HG03575 (cell line): ENCODE data around the gene IFI44.

Source experiments
- ATAC-seq: cut with Tn5 transposase; IDR thresholded peaks from one replicate; pipeline ENCODE4 v1.9.1; 2021; ENCODE audit not compliant: unreplicated experiment, insufficient number of reproducible peaks, low FRiP score; ENCODE audit errors: extremely low read depth

The IFI44 gene

GRCh38 chr1:78649628-78650027, at the start of gene IFI44:
Gene IFI44 (plus strand): TSS chr1:78649831. CDS start chr1:78650196, 365 bp downstream.
- ATAC-seq, result peak; percentile 83

- ATAC-seq, result no peak
These were observed 48.6 kb upstream of the IFI44 start for GRCh38 chr1:78601068-78601467.

- ATAC-seq, result no peak
These were observed 46.4 kb upstream of the IFI44 start for GRCh38 chr1:78603206-78603605.

GRCh38 chr1:78604643-78605042, 45.0 kb upstream of the IFI44 start:
- no peak for ATAC-seq

- ATAC-seq, result no peak
These were observed 43.4 kb upstream of the IFI44 start for GRCh38 chr1:78606274-78606673.

GRCh38 chr1:78607334-78607927, 42.2 kb upstream of the IFI44 start:
- no peak for ATAC-seq

GRCh38 chr1:78607944-78608343, 41.7 kb upstream of the IFI44 start:
- no peak for ATAC-seq

- peak; percentile 31 for ATAC-seq
These were observed 32.0 kb upstream of the IFI44 start for GRCh38 chr1:78617615-78618026.

- no peak for ATAC-seq
These were observed 30.6 kb upstream of the IFI44 start for GRCh38 chr1:78619032-78619431.

GRCh38 chr1:78619446-78619802, 30.2 kb upstream of the IFI44 start:
- ATAC-seq, result no peak

- peak; percentile 27 for ATAC-seq
These were observed 29.6 kb upstream of the IFI44 start, which contains the start of gene IFI44L for GRCh38 chr1:78619803-78620579. Gene IFI44L (plus strand): TSS chr1:78620448. CDS start chr1:78627916, 7,468 bp downstream.

- no peak for ATAC-seq
These were observed 29.0 kb upstream of the IFI44 start for GRCh38 chr1:78620666-78621065.

GRCh38 chr1:78622548-78622947, 27.1 kb upstream of the IFI44 start:
- ATAC-seq, result no peak

GRCh38 chr1:78624035-78624434, 25.6 kb upstream of the IFI44 start:
- ATAC-seq, result no peak

- no peak for ATAC-seq
These were observed 22.3 kb upstream of the IFI44 start for GRCh38 chr1:78627321-78627720.

GRCh38 chr1:78630600-78630999, 19.0 kb upstream of the IFI44 start:
- no peak for ATAC-seq

GRCh38 chr1:78633209-78633608, 16.4 kb upstream of the IFI44 start:
- ATAC-seq, result no peak

- ATAC-seq, result peak; percentile 49
These were observed 9.2 kb upstream of the IFI44 start for GRCh38 chr1:78640462-78640861.

- no peak for ATAC-seq
These were observed 8.1 kb upstream of the IFI44 start for GRCh38 chr1:78641558-78641957.

- no peak for ATAC-seq
These were observed 3.9 kb upstream of the IFI44 start for GRCh38 chr1:78645723-78646122.

GRCh38 chr1:78647238-78647637, 2.4 kb upstream of the IFI44 start:
- no peak for ATAC-seq
